ENCODE measurements around the gene TRAF3IP1. TPM values are rescaled to one million over a fixed set of nuclear protein-coding genes. Genes with fewer than 3 reads are reported as not detected.

The TRAF3IP1 gene
- total RNA-seq, 2 donors from 2014 or later = 5.4 to 10.9 TPM

GRCh38 chr2:238449909-238450417 is 129.6 kb downstream of the TRAF3IP1 start:
- ATAC-seq = peak; percentile 47
- TF ChIP-seq CTCF (IDR thresholded peaks at IDR 0.05) (no peak), POLR2A (IDR thresholded peaks at IDR 0.05) (no peak)
- no peak overlapping the region for H3K27ac ChIP-seq

DNA sequence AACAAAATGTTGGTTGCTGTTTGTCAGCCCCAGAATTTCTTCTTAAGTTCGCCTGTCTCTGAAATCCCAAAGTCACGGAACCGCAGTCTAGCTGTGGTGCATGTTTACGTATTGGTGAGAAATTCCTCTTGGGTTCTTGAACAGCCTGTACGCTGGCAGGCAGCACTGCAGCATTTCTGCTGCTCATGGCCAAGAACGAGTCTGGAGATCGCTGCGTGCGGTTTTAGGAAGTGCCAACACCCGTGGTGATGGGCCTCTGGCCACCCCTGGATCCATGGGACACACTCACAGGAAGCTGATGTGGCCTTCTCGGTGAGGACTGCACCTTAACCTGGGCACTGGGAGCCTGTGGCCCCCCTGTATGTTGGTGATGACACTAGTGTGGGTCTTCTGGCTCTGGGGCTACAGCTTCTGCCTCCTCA is 130.1 kb downstream of the TRAF3IP1 start:
- H3K36me3 ChIP-seq (replicated peaks in 1 of 2; ENCODE audit: insufficient read depth in 1 of 2, low read depth in 2 of 2) = peaks cover 0 to 22% of the 10 kb centered on the region in 2 donors
- no peaks in the 10 kb centered on the region for H3K4me1 ChIP-seq
- H3K9me3 ChIP-seq = no peaks in the 10 kb centered on the region
- intact Hi-C loops (cut with DNase I) = no loop called here
- ATAC-seq (no peak), DNase-seq (no peak)
- no peak overlapping the region for H3K27ac ChIP-seq
- WGBS, 2 donors = 82 to 98% methylated on average over 8 to 11 of the region's 11 CpGs
- H3K4me3 ChIP-seq = no peak overlapping the region
- no peak for TF ChIP-seq CTCF (IDR thresholded peaks at IDR 0.05)
- no peak for TF ChIP-seq POLR2A (IDR thresholded peaks at IDR 0.05)
- H3K27me3 ChIP-seq = no peaks in the 10 kb centered on the region

More at GRCh38 chr2:238449909-238450417, 129.6 kb downstream of the TRAF3IP1 start:
- WGBS, 2 donors = 78 to 87% methylated on average over 9 of the region's 9 CpGs
- H3K27me3 ChIP-seq = no peaks in the 10 kb centered on the region
- intact Hi-C loops (cut with DNase I) = no loop called here
- H3K36me3 ChIP-seq (replicated peaks in 1 of 2; ENCODE audit: insufficient read depth in 1 of 2, low read depth in 2 of 2) = peaks cover 0 to 25% of the 10 kb centered on the region in 2 donors
- no peaks in the 10 kb centered on the region for H3K4me1 ChIP-seq
- H3K4me3 ChIP-seq = no peak overlapping the region
- DNase-seq = peak; percentile 27 to 64 (median 44)
- no peaks in the 10 kb centered on the region for H3K9me3 ChIP-seq

Small RNA genes within 50 kb of the gene (small RNA-seq; reads per million reads assigned to genes)
- gene RNU6-234P = not detected

Other genes with a start within 250 kb of the TRAF3IP1 start
- gene ESPNL, start 220.2 kb upstream of the TRAF3IP1 start, total RNA-seq = not detected
- under 1 TPM; 0.26 to 0.66 TPM for gene KLHL30, start 181.8 kb upstream of the TRAF3IP1 start, total RNA-seq
- gene ERFE, start 161.5 kb upstream of the TRAF3IP1 start, total RNA-seq = under 1 TPM in 1 of 2 donors, not detected in 1; 0.66 TPM
- 10 to 100 TPM; 22.8 to 44.8 TPM for gene ILKAP, start 116.8 kb upstream of the TRAF3IP1 start, total RNA-seq
- gene HES6, start 80.5 kb upstream of the TRAF3IP1 start, total RNA-seq = 10 to 100 TPM; 15.5 to 29.3 TPM
- gene PER2, start 31.9 kb upstream of the TRAF3IP1 start, total RNA-seq = 10 to 100 TPM; 10.9 to 21.8 TPM
- 1 to 10 TPM; 6.6 to 9.9 TPM for gene ASB1, start 106.4 kb downstream of the TRAF3IP1 start, total RNA-seq

Data from body of pancreas (tissue), 4 donors.